C4-2B (cell line): Measurements from ENCODE around the gene FDXR.

Experiments used
- ZFX ChIP-seq: fragments of 450-650 bp; IDR thresholded peaks from 2 replicates; pipeline ENCODE4 v1.6.1; 2017
- TF ChIP-seq, protein P1 (sequence below): fragments of 450-650 bp; conservative IDR thresholded peaks from 2 replicates; pipeline ENCODE4 v1.5.1; 2017; ENCODE audit warnings: mild to moderate bottlenecking

DNA sequence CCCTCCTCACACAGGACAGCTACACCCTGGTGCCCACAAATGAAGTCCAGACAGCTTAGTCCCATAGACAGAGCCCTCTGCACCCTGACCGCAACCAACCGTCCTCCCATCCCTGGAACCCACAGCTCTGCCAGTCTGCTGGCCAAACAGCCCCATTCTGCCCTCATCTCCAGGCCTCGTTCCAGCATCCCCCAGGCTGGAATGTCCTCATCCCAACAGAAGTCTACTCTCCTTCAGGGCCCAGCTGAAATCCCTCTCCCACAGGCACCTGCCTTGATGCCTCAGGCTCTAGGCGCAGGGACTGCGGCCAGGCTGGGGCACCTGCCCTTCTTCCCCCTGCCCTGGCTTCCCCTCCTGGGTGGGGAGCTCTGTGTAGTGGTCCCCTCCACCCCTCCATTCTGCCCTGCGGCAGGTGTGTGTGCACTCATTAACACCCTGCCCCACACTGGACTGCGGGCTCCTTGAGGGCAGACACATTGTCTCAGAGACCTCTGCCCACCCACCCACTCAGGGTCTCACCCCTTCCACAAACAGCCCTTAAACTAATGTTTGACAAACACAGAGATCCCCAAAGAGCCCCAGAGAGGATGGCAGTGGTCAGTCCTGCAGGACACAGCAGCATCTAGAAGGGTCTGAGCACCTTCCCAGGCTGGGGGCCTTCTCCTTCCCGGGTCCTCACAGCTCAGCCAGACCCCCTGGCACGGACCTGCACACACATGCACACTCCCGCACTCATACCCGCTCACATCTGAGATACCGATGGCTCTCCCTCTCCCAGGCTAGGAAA is 13.9 kb downstream of the FDXR start:
- TF ChIP-seq, protein P1, sequence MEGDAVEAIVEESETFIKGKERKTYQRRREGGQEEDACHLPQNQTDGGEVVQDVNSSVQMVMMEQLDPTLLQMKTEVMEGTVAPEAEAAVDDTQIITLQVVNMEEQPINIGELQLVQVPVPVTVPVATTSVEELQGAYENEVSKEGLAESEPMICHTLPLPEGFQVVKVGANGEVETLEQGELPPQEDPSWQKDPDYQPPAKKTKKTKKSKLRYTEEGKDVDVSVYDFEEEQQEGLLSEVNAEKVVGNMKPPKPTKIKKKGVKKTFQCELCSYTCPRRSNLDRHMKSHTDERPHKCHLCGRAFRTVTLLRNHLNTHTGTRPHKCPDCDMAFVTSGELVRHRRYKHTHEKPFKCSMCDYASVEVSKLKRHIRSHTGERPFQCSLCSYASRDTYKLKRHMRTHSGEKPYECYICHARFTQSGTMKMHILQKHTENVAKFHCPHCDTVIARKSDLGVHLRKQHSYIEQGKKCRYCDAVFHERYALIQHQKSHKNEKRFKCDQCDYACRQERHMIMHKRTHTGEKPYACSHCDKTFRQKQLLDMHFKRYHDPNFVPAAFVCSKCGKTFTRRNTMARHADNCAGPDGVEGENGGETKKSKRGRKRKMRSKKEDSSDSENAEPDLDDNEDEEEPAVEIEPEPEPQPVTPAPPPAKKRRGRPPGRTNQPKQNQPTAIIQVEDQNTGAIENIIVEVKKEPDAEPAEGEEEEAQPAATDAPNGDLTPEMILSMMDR, result no peak
- no peak for TF ChIP-seq ZFX
